Activated CD4-positive, alpha-beta T cell treated with anti-CD3 and anti-CD28 coated beads, Interleukin-2, amount 50 U/mL, for 24 hours (primary cell): ENCODE results near the gene SEZ6L.
A peak's percentile ranks its signal among the peaks of the same experiment; 100 is the strongest.
"Not testable (repeated sequence)": the region's sequence is repeated elsewhere in the genome, so short reads cannot be mapped to it uniquely, and the experiment has no call there.

Experiments
- DNase-seq, 2 donors: peaks; one replicate each; pipeline ENCODE4 v3.0.0-alpha.2; 2020; ENCODE audit warnings: low read depth in 1 of 2, low spot score in 1 of 2

Gene SEZ6L

GRCh38 chr22:26380072-26380830 is 211.0 kb downstream of the SEZ6L start:
- DNase-seq = no peak

- no peak for DNase-seq
These were observed 213.5 kb downstream of the SEZ6L start for GRCh38 chr22:26382782-26383181.

- no peak for DNase-seq
These were observed 214.8 kb downstream of the SEZ6L start for GRCh38 chr22:26383968-26384556.

GRCh38 chr22:26385164-26385563 is 215.9 kb downstream of the SEZ6L start:
- no peak for DNase-seq

- DNase-seq = no peak
These were observed 219.9 kb downstream of the SEZ6L start for GRCh38 chr22:26389125-26389524.

- DNase-seq = no peak
These were observed 221.8 kb downstream of the SEZ6L start for GRCh38 chr22:26391091-26391490.

- DNase-seq = no peak
These were observed 222.4 kb downstream of the SEZ6L start for GRCh38 chr22:26391623-26392022.

GRCh38 chr22:26393929-26394328 is 224.7 kb downstream of the SEZ6L start:
- no peak for DNase-seq

GRCh38 chr22:26394777-26395176 is 225.5 kb downstream of the SEZ6L start:
- DNase-seq = no peak

- no peak for DNase-seq
These were observed 226.7 kb downstream of the SEZ6L start for GRCh38 chr22:26395926-26396325.

- DNase-seq = peak; percentile 12 to 58
These were observed 229.5 kb downstream of the SEZ6L start for GRCh38 chr22:26398741-26399153.

- no peak for DNase-seq
These were observed 230.0 kb downstream of the SEZ6L start for GRCh38 chr22:26399289-26399688.

- no peak for DNase-seq
These were observed 232.5 kb downstream of the SEZ6L start for GRCh38 chr22:26401726-26402125.

- DNase-seq = no peak
These were observed 235.7 kb downstream of the SEZ6L start for GRCh38 chr22:26404851-26405421.

GRCh38 chr22:26406118-26406517 is 236.9 kb downstream of the SEZ6L start:
- no peak for DNase-seq

- not testable (repeated sequence) for DNase-seq
These were observed 239.4 kb downstream of the SEZ6L start for GRCh38 chr22:26408562-26409220.

- DNase-seq = no peak
These were observed 240.6 kb downstream of the SEZ6L start for GRCh38 chr22:26409719-26410335.

GRCh38 chr22:26410386-26410785 is 241.1 kb downstream of the SEZ6L start:
- DNase-seq = no peak

- DNase-seq = no peak
These were observed 245.1 kb downstream of the SEZ6L start for GRCh38 chr22:26414347-26414746.

GRCh38 chr22:26416256-26416655 is 247.0 kb downstream of the SEZ6L start:
- DNase-seq = no peak

- no peak for DNase-seq
These were observed 247.5 kb downstream of the SEZ6L start for GRCh38 chr22:26416670-26417276.
